Measurements from ENCODE around the gene GPA33. TPM values are rescaled to one million over a fixed set of nuclear protein-coding genes. Genes with fewer than 3 reads are reported as not detected.

The GPA33 gene
- total RNA-seq, 2 donors from 2014 or later: 1.5 TPM; not detected in 1

GRCh38 chr1:167092653-167093052, 2.5 kb upstream of the GPA33 start:
- Histone ChIP-seq H3K27me3 (no peaks in the 10 kb centered on the region), H3K9me3 (no peaks in the 10 kb centered on the region), H3K4me3 (peak overlapping the region in 1 of 2 donors; percentile 3), H3K27ac (peak overlapping the region; percentile 76 to 95), H3K36me3 (no peaks in the 10 kb centered on the region), H3K4me1 (peaks cover 0 to 12% of the 10 kb centered on the region in 2 donors)
- TF ChIP-seq CTCF (IDR thresholded peaks at IDR 0.05): no peak
- no peak for DNase-seq (ENCODE audit: low spot score)

GRCh38 chr1:167089939-167090313, 251 bp downstream of the GPA33 start:
- TF ChIP-seq CTCF (IDR thresholded peaks at IDR 0.05): no peak
- no peaks in the 10 kb centered on the region for H3K36me3 ChIP-seq
- H3K9me3 ChIP-seq: no peaks in the 10 kb centered on the region
- no peaks in the 10 kb centered on the region for H3K27me3 ChIP-seq
- H3K4me3 ChIP-seq: no peak overlapping the region
- peaks cover 0 to 12% of the 10 kb centered on the region in 2 donors for H3K4me1 ChIP-seq
- no peak overlapping the region for H3K27ac ChIP-seq
- no peak for DNase-seq (ENCODE audit: low spot score)

GRCh38 chr1:167088746-167089417, 1.3 kb downstream of the GPA33 start:
- H3K9me3 ChIP-seq: no peaks in the 10 kb centered on the region
- no peak overlapping the region for H3K4me3 ChIP-seq
- DNase-seq (ENCODE audit: low spot score): no peak
- no peak for TF ChIP-seq CTCF (IDR thresholded peaks at IDR 0.05)
- peaks cover 0 to 14% of the 10 kb centered on the region in 2 donors for H3K4me1 ChIP-seq
- H3K27me3 ChIP-seq: no peaks in the 10 kb centered on the region
- no peaks in the 10 kb centered on the region for H3K36me3 ChIP-seq
- no peak overlapping the region for H3K27ac ChIP-seq

GRCh38 chr1:167086768-167087167, 3.4 kb downstream of the GPA33 start:
- Histone ChIP-seq H3K9me3 (no peaks in the 10 kb centered on the region), H3K4me1 (peaks cover 0 to 17% of the 10 kb centered on the region in 2 donors), H3K36me3 (no peaks in the 10 kb centered on the region), H3K27ac (no peak overlapping the region), H3K27me3 (no peaks in the 10 kb centered on the region), H3K4me3 (no peak overlapping the region)
- DNase-seq (ENCODE audit: low spot score): no peak
- TF ChIP-seq CTCF (IDR thresholded peaks at IDR 0.05): no peak

- Histone ChIP-seq H3K4me3 (no peak overlapping the region), H3K9me3 (no peaks in the 10 kb centered on the region), H3K27me3 (no peaks in the 10 kb centered on the region), H3K27ac (no peak overlapping the region), H3K36me3 (no peaks in the 10 kb centered on the region), H3K4me1 (peaks cover 0 to 17% of the 10 kb centered on the region in 2 donors)
- TF ChIP-seq CTCF (IDR thresholded peaks at IDR 0.05): no peak
- no peak for DNase-seq (ENCODE audit: low spot score)
These were observed 4.1 kb downstream of the GPA33 start for GRCh38 chr1:167086033-167086432.

- no peak for TF ChIP-seq CTCF (IDR thresholded peaks at IDR 0.05)
- no peaks in the 10 kb centered on the region for H3K36me3 ChIP-seq
- no peak overlapping the region for H3K4me3 ChIP-seq
- no peaks in the 10 kb centered on the region for H3K9me3 ChIP-seq
- no peak for DNase-seq (ENCODE audit: low spot score)
- peaks cover 0 to 17% of the 10 kb centered on the region in 2 donors for H3K4me1 ChIP-seq
- peak overlapping the region in 1 of 2 donors; percentile 74 for H3K27ac ChIP-seq
- no peaks in the 10 kb centered on the region for H3K27me3 ChIP-seq
These were observed 5.4 kb downstream of the GPA33 start for GRCh38 chr1:167084757-167085156.
